Ishikawa (cell line): ENCODE data around the gene LOXL4.

Experiments used
- CEBPB ChIP-seq: IDR thresholded peaks from 2 replicates; pipeline ENCODE4 v1.6.1; 2012
- CREB1 ChIP-seq: IDR thresholded peaks from 2 replicates; pipeline ENCODE4 v1.6.1; 2012; ENCODE audit warnings: low read depth
- EGR1 ChIP-seq: IDR thresholded peaks from 2 replicates; pipeline ENCODE4 v1.6.1; 2012
- EP300 ChIP-seq: IDR thresholded peaks from 2 replicates; pipeline ENCODE4 v1.6.1; 2012; ENCODE audit warnings: borderline replicate concordance
- FOXM1 ChIP-seq: IDR thresholded peaks from 2 replicates; pipeline ENCODE4 v1.6.1; 2012; ENCODE audit warnings: low read depth, borderline replicate concordance
- NFIC ChIP-seq: IDR thresholded peaks from 2 replicates; pipeline ENCODE4 v1.6.1; 2012
- RAD21 ChIP-seq: IDR thresholded peaks from 2 replicates; pipeline ENCODE4 v1.6.1; 2012; ENCODE audit warnings: low read depth
- REST ChIP-seq: IDR thresholded peaks from 2 replicates; pipeline ENCODE4 v1.6.1; 2012; ENCODE audit warnings: low read depth, mild to moderate bottlenecking
- TAF1 ChIP-seq: IDR thresholded peaks from 2 replicates; pipeline ENCODE4 v1.6.1; 2012; ENCODE audit warnings: low read depth, mild to moderate bottlenecking
- TCF12 ChIP-seq: IDR thresholded peaks from 2 replicates; pipeline ENCODE4 v1.6.1; 2012; ENCODE audit warnings: low read depth
- TEAD4 ChIP-seq: IDR thresholded peaks from 2 replicates; pipeline ENCODE4 v1.6.1; 2012
- USF1 ChIP-seq: IDR thresholded peaks from 2 replicates; pipeline ENCODE4 v1.6.1; 2012
- YY1 ChIP-seq: IDR thresholded peaks from 2 replicates; pipeline ENCODE4 v1.6.1; 2012; ENCODE audit warnings: low read depth
- ZBTB7A ChIP-seq: IDR thresholded peaks from 2 replicates; pipeline ENCODE4 v1.6.1; 2012; ENCODE audit warnings: low read depth
- TF ChIP-seq, protein P1 (sequence below): IDR thresholded peaks from 2 replicates; pipeline ENCODE4 v1.6.1; 2012

The LOXL4 gene

GRCh38 chr10:98242823-98243222 is 25.2 kb downstream of the LOXL4 start:
- TF ChIP-seq RAD21: peak; percentile 86
- TF ChIP-seq TAF1: no peak
- TF ChIP-seq CREB1: no peak
- no peak for TF ChIP-seq YY1
- no peak for TF ChIP-seq USF1

GRCh38 chr10:98240524-98240923 is 27.5 kb downstream of the LOXL4 start:
- TF ChIP-seq ZBTB7A (no peak), CREB1 (no peak), EP300 (no peak), REST (no peak), YY1 (no peak), EGR1 (no peak), CEBPB (no peak)
- TF ChIP-seq, protein P1, sequence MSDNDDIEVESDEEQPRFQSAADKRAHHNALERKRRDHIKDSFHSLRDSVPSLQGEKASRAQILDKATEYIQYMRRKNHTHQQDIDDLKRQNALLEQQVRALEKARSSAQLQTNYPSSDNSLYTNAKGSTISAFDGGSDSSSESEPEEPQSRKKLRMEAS: no peak

DNA sequence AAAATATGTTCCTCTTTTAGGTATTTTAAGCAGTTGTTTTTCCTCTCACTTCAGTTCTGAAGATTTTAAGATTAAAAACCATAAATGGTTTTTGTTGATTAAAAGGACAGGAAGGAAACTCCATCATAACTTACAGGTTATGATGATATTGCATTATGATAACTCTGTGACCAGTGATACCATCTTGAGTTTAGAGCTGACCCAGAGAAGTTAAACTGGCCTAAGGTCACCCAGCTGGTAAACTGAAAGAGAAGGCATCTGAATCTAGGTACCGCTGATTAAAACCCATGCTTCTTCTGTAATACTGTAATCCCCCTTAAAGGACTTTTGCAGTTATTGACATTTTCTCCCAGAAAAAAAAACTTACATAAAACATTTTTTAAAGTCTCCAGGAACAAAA is 29.6 kb downstream of the LOXL4 start:
- TF ChIP-seq TCF12: no peak
- TF ChIP-seq TAF1: no peak
- TF ChIP-seq RAD21: no peak
- TF ChIP-seq CREB1: no peak

- TF ChIP-seq RAD21 (no peak), EGR1 (no peak), EP300 (no peak), TAF1 (no peak), TCF12 (no peak), REST (no peak), YY1 (no peak), FOXM1 (no peak), ZBTB7A (no peak)
Measured at GRCh38 chr10:98236862-98237261, 31.1 kb downstream of the LOXL4 start.

DNA sequence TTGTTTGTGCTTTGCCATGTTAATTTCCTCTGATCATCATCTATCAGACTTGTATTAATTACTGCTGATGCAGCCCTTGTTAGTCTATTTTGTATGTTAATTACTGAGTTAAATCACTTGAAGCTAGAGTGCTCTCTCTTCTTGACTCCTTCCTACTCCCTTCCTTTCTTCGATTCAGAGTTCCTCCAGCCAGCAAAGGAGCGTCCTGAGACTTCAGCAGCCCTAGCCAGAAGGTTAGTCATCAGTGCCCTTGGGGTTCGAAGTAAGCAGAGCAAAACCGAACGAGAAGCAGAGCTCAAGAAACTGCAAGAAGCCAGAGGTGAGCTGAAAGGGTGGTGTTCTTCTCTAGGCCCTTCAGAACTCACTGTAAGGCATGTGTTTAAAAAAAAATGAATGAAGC is 32.1 kb downstream of the LOXL4 start:
- TF ChIP-seq RAD21: no peak
- no peak for TF ChIP-seq USF1
- no peak for TF ChIP-seq YY1
- no peak for TF ChIP-seq CREB1
- no peak for TF ChIP-seq NFIC
- TF ChIP-seq REST: no peak
- TF ChIP-seq TCF12: no peak
- no peak for TF ChIP-seq EP300
- no peak for TF ChIP-seq ZBTB7A
- TF ChIP-seq FOXM1: no peak
- no peak for TF ChIP-seq TEAD4
- TF ChIP-seq, protein P1: no peak
- no peak for TF ChIP-seq EGR1
- TF ChIP-seq CEBPB: no peak

GRCh38 chr10:98231417-98231816 is 36.6 kb downstream of the LOXL4 start:
- TF ChIP-seq YY1 (no peak), REST (no peak), EGR1 (no peak), EP300 (no peak), USF1 (no peak), ZBTB7A (no peak), CREB1 (no peak), TEAD4 (no peak), CEBPB (no peak), RAD21 (no peak), TAF1 (no peak), TCF12 (no peak), FOXM1 (no peak), NFIC (no peak)
- TF ChIP-seq, protein P1: no peak
